Gastrocnemius medialis (tissue), 4 donors: Measurements from ENCODE around the gene ETFB.

Experiments
- CTCF ChIP-seq, 5 experiments: fragments of 450-650 bp in 3 of 5; fragments of 200-600 bp in 2 of 5; sonication (generic) in 2 of 5; IDR thresholded peaks in 4 of 5; conservative IDR thresholded peaks in 1 of 5; 1 replicate in 4 of 5; 2 replicates in 1 of 5; pipeline ENCODE4 v1.5.1; 2016 to 2019; ENCODE audit warnings: antibody characterized with exemption in 5 of 5, mild to moderate bottlenecking in 3 of 5, moderate library complexity in 3 of 5
- POLR2A ChIP-seq, 2 donors: fragments of 450-650 bp; IDR thresholded peaks; one replicate each; pipeline ENCODE4 v1.6.1; 2017; ENCODE audit warnings: antibody characterized with exemption in 2 of 2, mild to moderate bottlenecking in 2 of 2, moderate library complexity in 2 of 2

DNA sequence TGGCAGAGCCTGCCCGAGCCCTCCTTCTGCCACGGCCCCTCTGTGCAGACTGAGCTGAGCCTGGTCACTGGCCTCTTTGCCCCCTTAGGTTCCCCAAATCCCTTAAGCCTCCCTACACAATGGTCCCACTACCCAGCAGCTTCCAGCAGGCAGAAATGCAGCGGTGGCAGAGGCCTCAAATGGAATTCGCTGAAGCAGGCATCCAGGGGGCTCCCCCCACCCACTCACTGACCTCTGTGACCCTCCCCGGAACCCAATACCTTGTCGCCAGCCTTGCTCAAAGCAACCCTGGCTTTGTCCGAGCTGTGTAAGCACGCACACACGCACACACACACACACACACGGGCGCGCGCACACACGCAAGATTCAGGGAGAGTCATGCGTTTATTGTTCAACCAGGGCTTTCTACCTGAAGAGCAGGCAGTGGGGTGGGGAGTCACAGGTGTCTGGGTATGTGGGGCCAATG is 21.8 kb upstream of the ETFB start, which contains the start of gene LIM2:
- TF ChIP-seq CTCF (IDR thresholded peaks at IDR 0.05 in 4 of 5, conservative IDR thresholded peaks at IDR 0.05 in 1 of 5) (no peak), POLR2A (IDR thresholded peaks at IDR 0.05) (no peak)
